Choroid plexus epithelial cell (primary cell): ENCODE data around the gene SETX.

Experiments used
- DNase-seq: peaks from one replicate; pipeline ENCODE4 v3.0.0-alpha.2; 2010; ENCODE audit warnings: low read depth
- H3K4me3 ChIP-seq: 2 replicates; pipeline ENCODE4 v1.5.1; 2011; ENCODE audit warnings: low read depth, mild to moderate bottlenecking, control low read depth, low read length, moderate library complexity
- TF ChIP-seq, protein P1 (sequence below): conservative IDR thresholded peaks from 2 replicates; pipeline ENCODE4 v1.5.1; 2011; ENCODE audit warnings: low read depth, mild to moderate bottlenecking, control low read depth, inconsistent platforms, low read length, moderate library complexity

The SETX gene

GRCh38 chr9:132239999-132240840 is 114.6 kb downstream of the SETX start:
- no peak for DNase-seq
- TF ChIP-seq, protein P1, sequence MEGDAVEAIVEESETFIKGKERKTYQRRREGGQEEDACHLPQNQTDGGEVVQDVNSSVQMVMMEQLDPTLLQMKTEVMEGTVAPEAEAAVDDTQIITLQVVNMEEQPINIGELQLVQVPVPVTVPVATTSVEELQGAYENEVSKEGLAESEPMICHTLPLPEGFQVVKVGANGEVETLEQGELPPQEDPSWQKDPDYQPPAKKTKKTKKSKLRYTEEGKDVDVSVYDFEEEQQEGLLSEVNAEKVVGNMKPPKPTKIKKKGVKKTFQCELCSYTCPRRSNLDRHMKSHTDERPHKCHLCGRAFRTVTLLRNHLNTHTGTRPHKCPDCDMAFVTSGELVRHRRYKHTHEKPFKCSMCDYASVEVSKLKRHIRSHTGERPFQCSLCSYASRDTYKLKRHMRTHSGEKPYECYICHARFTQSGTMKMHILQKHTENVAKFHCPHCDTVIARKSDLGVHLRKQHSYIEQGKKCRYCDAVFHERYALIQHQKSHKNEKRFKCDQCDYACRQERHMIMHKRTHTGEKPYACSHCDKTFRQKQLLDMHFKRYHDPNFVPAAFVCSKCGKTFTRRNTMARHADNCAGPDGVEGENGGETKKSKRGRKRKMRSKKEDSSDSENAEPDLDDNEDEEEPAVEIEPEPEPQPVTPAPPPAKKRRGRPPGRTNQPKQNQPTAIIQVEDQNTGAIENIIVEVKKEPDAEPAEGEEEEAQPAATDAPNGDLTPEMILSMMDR, result no peak
- H3K4me3 ChIP-seq, result no peak overlapping the region

- TF ChIP-seq, protein P1, result no peak
- no peak for DNase-seq
- no peak overlapping the region for H3K4me3 ChIP-seq
These were observed 115.3 kb downstream of the SETX start for GRCh38 chr9:132239518-132239917.

- TF ChIP-seq, protein P1, result no peak
- no peak overlapping the region for H3K4me3 ChIP-seq
- DNase-seq, result no peak
These were observed 115.8 kb downstream of the SETX start for GRCh38 chr9:132238992-132239391.

DNA sequence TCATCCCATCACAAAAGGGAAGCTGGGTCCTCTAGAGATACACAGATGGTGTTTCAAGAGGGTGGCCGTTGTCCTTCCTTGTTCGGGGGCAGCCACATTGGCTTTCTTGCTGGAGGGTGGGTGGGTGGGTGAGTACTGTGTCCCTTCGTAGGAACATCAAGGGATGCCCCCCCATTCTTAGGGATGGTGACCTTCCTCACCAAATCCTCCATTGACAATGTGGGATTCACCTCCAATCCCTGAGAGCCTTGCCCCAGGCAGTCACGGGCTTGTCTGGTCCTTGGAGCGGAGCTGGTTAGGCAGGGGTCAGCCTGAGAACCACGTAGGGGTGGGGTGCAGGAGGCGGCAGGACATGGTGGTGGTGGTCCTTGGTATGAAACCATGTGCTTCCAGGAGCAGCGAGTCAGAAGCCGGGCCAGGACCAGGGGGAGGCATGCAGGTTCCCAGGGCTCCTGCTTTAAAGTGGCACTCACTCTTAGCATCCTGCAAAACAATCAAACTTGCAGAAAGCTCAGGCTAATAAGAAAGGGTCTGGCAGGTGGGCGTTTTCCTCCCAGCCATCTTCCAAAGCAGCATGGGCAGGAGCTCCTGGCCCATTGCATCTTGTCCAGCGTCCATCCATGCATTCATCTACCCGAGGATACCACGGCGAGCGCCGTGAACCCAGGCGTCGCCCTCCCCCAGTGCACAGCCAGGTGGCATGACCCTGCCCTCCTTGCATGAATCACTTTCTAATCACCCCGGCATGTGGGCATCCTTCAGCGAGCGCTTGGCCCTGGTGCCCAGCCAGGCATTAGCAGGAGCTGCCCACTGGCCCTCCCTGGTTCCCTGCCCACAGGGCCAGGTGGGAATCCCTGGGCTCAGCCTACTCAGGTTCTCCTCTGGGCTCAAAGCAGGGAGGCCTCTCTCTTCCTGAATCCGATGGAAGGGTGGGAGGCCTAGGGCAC is 116.5 kb downstream of the SETX start:
- no peak for DNase-seq
- no peak overlapping the region for H3K4me3 ChIP-seq
- TF ChIP-seq, protein P1, result no peak

DNA sequence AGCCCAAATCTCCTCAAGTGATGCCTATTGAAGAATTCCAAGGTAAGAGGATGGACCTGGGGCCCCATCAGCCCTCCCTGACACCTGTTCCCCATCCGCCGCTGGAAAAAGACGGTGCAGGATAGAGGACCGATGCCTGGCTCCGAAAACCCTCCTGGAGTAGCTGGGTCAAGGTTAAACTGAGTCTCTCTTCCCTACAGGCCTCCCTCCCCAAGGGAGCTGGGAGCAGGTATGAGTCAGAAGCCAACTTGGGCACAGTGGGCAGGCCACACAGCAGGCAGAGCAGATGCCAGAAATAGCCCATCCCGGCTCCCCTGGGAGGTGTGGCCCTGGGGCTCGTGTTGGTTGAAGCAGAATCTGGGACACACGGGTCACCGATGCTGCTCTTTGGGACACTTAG is 117.3 kb downstream of the SETX start:
- H3K4me3 ChIP-seq, result no peak overlapping the region
- no peak for DNase-seq
- TF ChIP-seq, protein P1, result no peak

- no peak for DNase-seq
- TF ChIP-seq, protein P1, result no peak
- no peak overlapping the region for H3K4me3 ChIP-seq
These were observed 118.0 kb downstream of the SETX start for GRCh38 chr9:132236662-132237311.
